ENCODE results near the gene ABCA9. TPM values are rescaled to one million over a fixed set of nuclear protein-coding genes. Genes with fewer than 3 reads are reported as not detected.

ABCA9 gene
- total RNA-seq, 1 experiment from 2014 or later: not detected

DNA sequence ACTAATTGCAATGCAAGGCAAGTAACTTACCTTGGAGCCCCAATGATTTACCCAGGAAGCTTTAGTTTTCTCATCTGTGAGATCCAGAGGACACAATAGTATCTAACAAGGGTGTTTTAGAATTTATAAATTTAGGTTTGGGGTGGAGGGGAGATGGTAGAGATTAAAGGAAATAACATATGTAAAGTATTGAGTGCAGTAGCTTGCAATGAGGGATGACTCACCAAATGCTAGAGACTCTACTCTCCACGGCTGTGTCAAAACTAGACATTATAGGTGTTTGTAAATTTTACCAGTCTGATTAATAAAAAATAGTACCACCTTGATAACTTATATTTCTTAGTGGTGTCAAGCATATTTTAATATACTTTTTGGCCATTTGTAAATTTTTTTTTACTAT, 3.7 kb upstream of the ABCA9 start:
- no peak overlapping the region for H3K23ac ChIP-seq (ENCODE audit: insufficient read length, low read depth, low read length)
- H3K23me2 ChIP-seq (ENCODE audit: insufficient read length, low read depth, low read length, poor library complexity, severe bottlenecking): no peaks in the 10 kb centered on the region
- no peak overlapping the region for H3K56ac ChIP-seq (ENCODE audit: insufficient read length, low read depth, low read length)
- H4K20me1 ChIP-seq (ENCODE audit: control insufficient read depth, insufficient read depth, insufficient read length): no peaks in the 10 kb centered on the region
- H2AFZ ChIP-seq (ENCODE audit: low read length): no peak overlapping the region
- no peak overlapping the region for H2BK5ac ChIP-seq (ENCODE audit: insufficient read length, low read length)
- H3K18ac ChIP-seq (ENCODE audit: insufficient read length, low read depth, low read length): no peak overlapping the region
- TF ChIP-seq, protein P1, sequence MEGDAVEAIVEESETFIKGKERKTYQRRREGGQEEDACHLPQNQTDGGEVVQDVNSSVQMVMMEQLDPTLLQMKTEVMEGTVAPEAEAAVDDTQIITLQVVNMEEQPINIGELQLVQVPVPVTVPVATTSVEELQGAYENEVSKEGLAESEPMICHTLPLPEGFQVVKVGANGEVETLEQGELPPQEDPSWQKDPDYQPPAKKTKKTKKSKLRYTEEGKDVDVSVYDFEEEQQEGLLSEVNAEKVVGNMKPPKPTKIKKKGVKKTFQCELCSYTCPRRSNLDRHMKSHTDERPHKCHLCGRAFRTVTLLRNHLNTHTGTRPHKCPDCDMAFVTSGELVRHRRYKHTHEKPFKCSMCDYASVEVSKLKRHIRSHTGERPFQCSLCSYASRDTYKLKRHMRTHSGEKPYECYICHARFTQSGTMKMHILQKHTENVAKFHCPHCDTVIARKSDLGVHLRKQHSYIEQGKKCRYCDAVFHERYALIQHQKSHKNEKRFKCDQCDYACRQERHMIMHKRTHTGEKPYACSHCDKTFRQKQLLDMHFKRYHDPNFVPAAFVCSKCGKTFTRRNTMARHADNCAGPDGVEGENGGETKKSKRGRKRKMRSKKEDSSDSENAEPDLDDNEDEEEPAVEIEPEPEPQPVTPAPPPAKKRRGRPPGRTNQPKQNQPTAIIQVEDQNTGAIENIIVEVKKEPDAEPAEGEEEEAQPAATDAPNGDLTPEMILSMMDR (conservative IDR thresholded peaks at IDR 0.05): no peak
- no peaks in the 10 kb centered on the region for H3K27me3 Mint-ChIP-seq (ENCODE audit: low read depth)
- no peak overlapping the region for H3K27ac ChIP-seq (ENCODE audit: insufficient read length, low read depth, low read length)
- no CpG with 5 or more reads among the region's 1 CpG for WGBS (ENCODE audit: extremely low coverage, insufficient read length, low lambda C conversion rate)
- H3K36me3 Mint-ChIP-seq (ENCODE audit: insufficient read depth in 1 of 3, low read depth in 3 of 3): no peaks in the 10 kb centered on the region
- H4K91ac ChIP-seq (ENCODE audit: insufficient read length, low read depth, low read length): no peak overlapping the region
- H3T11ph ChIP-seq (ENCODE audit: low read length): no peak overlapping the region
- H3K9ac ChIP-seq (ENCODE audit: extremely low read depth, insufficient read length, low read length): no peak overlapping the region
- H3K4me1 Mint-ChIP-seq: peaks cover 7 to 10% of the 10 kb centered on the region in 2 experiments
- H4K5ac ChIP-seq (ENCODE audit: insufficient read length, low read depth, low read length): no peak overlapping the region
- no peak overlapping the region for H3K27ac Mint-ChIP-seq
- no peak overlapping the region for H4K8ac ChIP-seq (replicated peaks; ENCODE audit: insufficient read length, low read depth, low read length)
- no peaks in the 10 kb centered on the region for H3K9me3 Mint-ChIP-seq
- no peaks in the 10 kb centered on the region for H3K27me3 ChIP-seq (ENCODE audit: insufficient read depth, low read length)
- H3K79me1 ChIP-seq (ENCODE audit: insufficient read depth, low read depth, low read length, poor library complexity, severe bottlenecking): no peaks in the 10 kb centered on the region
- H2BK15ac ChIP-seq (ENCODE audit: low read depth, low read length): no peak overlapping the region
- no peak overlapping the region for H3K4ac ChIP-seq (ENCODE audit: low read depth, low read length)
- H2AK5ac ChIP-seq (ENCODE audit: insufficient read length, low read length): no peak overlapping the region
- no peaks in the 10 kb centered on the region for H3K4me1 ChIP-seq (ENCODE audit: insufficient read depth, low read length)
- no peak for DNase-seq
- H2BK12ac ChIP-seq (ENCODE audit: insufficient read length, low read depth, low read length): no peak overlapping the region
- no peak overlapping the region for H3K4me2 ChIP-seq (ENCODE audit: insufficient read depth, insufficient read length, low read length)
- no peak overlapping the region for H3K4me3 Mint-ChIP-seq
- no peak overlapping the region for H2BK20ac ChIP-seq (ENCODE audit: low read depth, low read length, poor library complexity, severe bottlenecking)
- H3K79me2 ChIP-seq (ENCODE audit: insufficient read depth, low read length): no peaks in the 10 kb centered on the region
- H3K9me3 ChIP-seq (ENCODE audit: control insufficient read depth, low read depth, low read length): no peaks in the 10 kb centered on the region
- no peak overlapping the region for H2BK120ac ChIP-seq (ENCODE audit: low read depth, low read length, poor library complexity, severe bottlenecking)
- no peak overlapping the region for H3K14ac ChIP-seq (ENCODE audit: insufficient read depth, low read length)

Data from H9 (cell line).